HCT116 (cell line): ENCODE data around the gene FAM151B.

Experiments used
- JUND ChIP-seq: IDR thresholded peaks from 2 replicates; pipeline ENCODE4 v1.6.1; 2012
- REST ChIP-seq: IDR thresholded peaks from 2 replicates; pipeline ENCODE4 v1.6.1; 2012; ENCODE audit warnings: low read depth

GRCh38 chr5:80466669-80467485, 21.0 kb upstream of the FAM151B start:
- TF ChIP-seq JUND = no peak
- no peak for TF ChIP-seq REST
